Trophoblast cell (in vitro differentiated cells and primary cell): ENCODE data around the gene CDC42EP5.

ENCODE experiments used
- DNase-seq, 2 donors: peaks; one replicate each; pipeline ENCODE4 v3.0.0-alpha.2; 2016
- H2AFZ ChIP-seq: 2 replicates; pipeline ENCODE4 v1.6.1; 2013; ENCODE audit warnings: low read length, moderate library complexity, mild to moderate bottlenecking; ENCODE audit not compliant: insufficient read depth, poor library complexity
- H2AK5ac ChIP-seq: 2 replicates; pipeline ENCODE4 v1.6.1; 2013; ENCODE audit warnings: mild to moderate bottlenecking, low read length
- H2BK120ac ChIP-seq: 2 replicates; pipeline ENCODE4 v1.6.1; 2013; ENCODE audit warnings: low read length, mild to moderate bottlenecking, moderate library complexity; ENCODE audit not compliant: insufficient read depth, poor library complexity
- H2BK12ac ChIP-seq: 2 replicates; pipeline ENCODE4 v1.6.1; 2013; ENCODE audit warnings: mild to moderate bottlenecking, low read length, moderate library complexity
- H2BK5ac ChIP-seq: 2 replicates; pipeline ENCODE4 v1.6.1; 2013; ENCODE audit warnings: low read length, low read depth, moderate library complexity, mild to moderate bottlenecking; ENCODE audit not compliant: poor library complexity
- H3K14ac ChIP-seq: 2 replicates; pipeline ENCODE4 v1.6.1; 2013; ENCODE audit warnings: mild to moderate bottlenecking, low read length
- H3K18ac ChIP-seq: 2 replicates; pipeline ENCODE4 v1.6.1; 2013; ENCODE audit warnings: mild to moderate bottlenecking, low read length
- H3K23ac ChIP-seq: 2 replicates; pipeline ENCODE4 v1.6.1; 2013; ENCODE audit warnings: low read length
- H3K27ac ChIP-seq: 2 replicates; pipeline ENCODE4 v1.5.1; 2013; ENCODE audit warnings: low read depth, mild to moderate bottlenecking, inconsistent platforms, low read length, moderate library complexity
- H3K27me3 ChIP-seq: 2 replicates; pipeline ENCODE4 v1.6.1; 2013; ENCODE audit warnings: inconsistent platforms, mild to moderate bottlenecking, low read length, moderate library complexity; ENCODE audit not compliant: insufficient read depth
- H3K36me3 ChIP-seq, 2 experiments: 1 replicate in 1 of 2; 2 replicates in 1 of 2; pipeline ENCODE4 v1.6.1; 2013; ENCODE audit warnings: low read length in 2 of 2, mild to moderate bottlenecking in 2 of 2, moderate library complexity in 1 of 2; ENCODE audit not compliant: insufficient read depth in 2 of 2, control insufficient read depth in 1 of 2
- H3K4ac ChIP-seq: 2 replicates; pipeline ENCODE4 v1.6.1; 2013; ENCODE audit warnings: low read depth, mild to moderate bottlenecking, low read length, moderate library complexity
- H3K4me1 ChIP-seq, 2 experiments: 1 replicate in 1 of 2; 2 replicates in 1 of 2; pipeline ENCODE4 v1.6.1; 2013; ENCODE audit warnings: low read length in 2 of 2, mild to moderate bottlenecking in 2 of 2, moderate library complexity in 1 of 2; ENCODE audit not compliant: insufficient read depth in 2 of 2, control insufficient read depth in 1 of 2
- H3K4me2 ChIP-seq: 2 replicates; pipeline ENCODE4 v1.6.1; 2013; ENCODE audit warnings: inconsistent platforms, mild to moderate bottlenecking, low read length, moderate library complexity
- H3K4me3 ChIP-seq: 2 replicates; pipeline ENCODE4 v1.5.1; 2013; ENCODE audit warnings: mild to moderate bottlenecking, low read depth, low read length, inconsistent platforms
- H3K79me1 ChIP-seq: one replicate; pipeline ENCODE4 v1.6.1; 2013; ENCODE audit warnings: low read length
- H3K79me2 ChIP-seq: 2 replicates; pipeline ENCODE4 v1.6.1; 2013; ENCODE audit warnings: low read length, mild to moderate bottlenecking; ENCODE audit not compliant: control insufficient read depth, insufficient read depth, poor library complexity
- H3K9ac ChIP-seq: 2 replicates; pipeline ENCODE4 v1.6.1; 2013; ENCODE audit warnings: mild to moderate bottlenecking, low read length
- H3K9me3 ChIP-seq: 2 replicates; pipeline ENCODE4 v1.6.1; 2013; ENCODE audit warnings: low read depth, mild to moderate bottlenecking, control low read depth, inconsistent platforms, low read length; ENCODE audit not compliant: insufficient read depth
- H4K12ac ChIP-seq: 2 replicates; pipeline ENCODE4 v1.6.1; 2013; ENCODE audit warnings: low read depth, mild to moderate bottlenecking, low read length, moderate library complexity
- H4K8ac ChIP-seq: 2 replicates; pipeline ENCODE4 v1.6.1; 2013; ENCODE audit warnings: low read depth, mild to moderate bottlenecking, low read length, moderate library complexity
- H4K91ac ChIP-seq: one replicate; pipeline ENCODE4 v1.6.1; 2013; ENCODE audit warnings: low read depth, mild to moderate bottlenecking, low read length, moderate library complexity
- WGBS: extraction: QIAGEN DNeasy Blood & Tissue Kit; methylation state at CpG from one replicate; pipeline ENCODE4 v1.1.7; 2013; ENCODE audit warnings: missing lambda C conversion rate; ENCODE audit not compliant: insufficient read length, insufficient coverage; ENCODE audit errors: extremely low coverage; 5-methylcytosine and 5-hydroxymethylcytosine counted together

CDC42EP5 gene

GRCh38 chr19:54481326-54481930, 8.3 kb upstream of the CDC42EP5 start:
- Histone ChIP-seq H3K4me2 (no peak overlapping the region), H2BK5ac (no peak overlapping the region), H3K4ac (no peak overlapping the region), H2BK120ac (no peak overlapping the region), H3K36me3 (no peaks in the 10 kb centered on the region), H4K91ac (no peak overlapping the region), H4K12ac (no peak overlapping the region), H3K79me2 (no peaks in the 10 kb centered on the region), H3K18ac (no peak overlapping the region), H3K79me1 (no peaks in the 10 kb centered on the region), H2AK5ac (no peak overlapping the region), H3K27ac (no peak overlapping the region), H3K4me1 (no peaks in the 10 kb centered on the region), H3K9me3 (peaks cover 4% of the 10 kb centered on the region), H3K4me3 (no peak overlapping the region), H2AFZ (no peak overlapping the region), H3K23ac (no peak overlapping the region), H4K8ac (no peak overlapping the region), H3K14ac (no peak overlapping the region), H2BK12ac (no peak overlapping the region), H3K9ac (no peak overlapping the region), H3K27me3 (no peaks in the 10 kb centered on the region)
- peak; percentile 46 to 83 for DNase-seq
- no CpG with 5 or more reads among the region's 16 CpGs for WGBS

- Histone ChIP-seq H4K91ac (no peak overlapping the region), H3K79me1 (no peaks in the 10 kb centered on the region), H3K4me1 (no peaks in the 10 kb centered on the region), H2BK12ac (no peak overlapping the region), H2BK120ac (no peak overlapping the region), H4K8ac (no peak overlapping the region), H4K12ac (no peak overlapping the region), H3K9me3 (peaks cover 4% of the 10 kb centered on the region), H3K4ac (no peak overlapping the region), H3K36me3 (no peaks in the 10 kb centered on the region), H3K27me3 (no peaks in the 10 kb centered on the region), H3K9ac (no peak overlapping the region), H3K4me2 (no peak overlapping the region), H3K79me2 (no peaks in the 10 kb centered on the region), H3K23ac (no peak overlapping the region), H3K14ac (no peak overlapping the region), H2BK5ac (no peak overlapping the region), H2AK5ac (no peak overlapping the region), H3K4me3 (no peak overlapping the region), H3K18ac (no peak overlapping the region), H3K27ac (no peak overlapping the region), H2AFZ (no peak overlapping the region)
- DNase-seq: no peak
- 100% methylated on average over 1 of the region's 2 CpGs for WGBS
Observed at GRCh38 chr19:54480051-54480450, 7.0 kb upstream of the CDC42EP5 start.

GRCh38 chr19:54478677-54479266, 5.7 kb upstream of the CDC42EP5 start:
- H3K9me3 ChIP-seq: no peaks in the 10 kb centered on the region
- H3K4me3 ChIP-seq: no peak overlapping the region
- H3K18ac ChIP-seq: no peak overlapping the region
- peak in 1 of 2 donors; percentile 78 for DNase-seq
- peaks cover 0 to 3% of the 10 kb centered on the region in 2 experiments for H3K4me1 ChIP-seq
- H2AFZ ChIP-seq: no peak overlapping the region
- H2AK5ac ChIP-seq: no peak overlapping the region
- no peak overlapping the region for H3K14ac ChIP-seq
- no CpG with 5 or more reads among the region's 10 CpGs for WGBS
- no peaks in the 10 kb centered on the region for H3K79me2 ChIP-seq
- no peak overlapping the region for H3K23ac ChIP-seq
- H3K4me2 ChIP-seq: no peak overlapping the region
- H3K4ac ChIP-seq: no peak overlapping the region
- H2BK5ac ChIP-seq: no peak overlapping the region
- H4K12ac ChIP-seq: no peak overlapping the region
- no peak overlapping the region for H4K8ac ChIP-seq
- no peak overlapping the region for H2BK120ac ChIP-seq
- no peak overlapping the region for H4K91ac ChIP-seq
- H3K79me1 ChIP-seq: no peaks in the 10 kb centered on the region
- no peaks in the 10 kb centered on the region for H3K27me3 ChIP-seq
- no peak overlapping the region for H3K9ac ChIP-seq
- H3K36me3 ChIP-seq: no peaks in the 10 kb centered on the region
- H3K27ac ChIP-seq: no peak overlapping the region
- H2BK12ac ChIP-seq: no peak overlapping the region

GRCh38 chr19:54477650-54478049, 4.6 kb upstream of the CDC42EP5 start:
- WGBS: no CpG with 5 or more reads among the region's 3 CpGs
- peaks cover 4 to 11% of the 10 kb centered on the region in 2 experiments for H3K4me1 ChIP-seq
- no peak for DNase-seq
- H2BK12ac ChIP-seq: no peak overlapping the region
- H2BK120ac ChIP-seq: no peak overlapping the region
- H3K4ac ChIP-seq: no peak overlapping the region
- H3K9ac ChIP-seq: no peak overlapping the region
- no peaks in the 10 kb centered on the region for H3K9me3 ChIP-seq
- H3K4me3 ChIP-seq: no peak overlapping the region
- peaks cover 5% of the 10 kb centered on the region for H3K79me1 ChIP-seq
- no peak overlapping the region for H4K12ac ChIP-seq
- no peak overlapping the region for H3K23ac ChIP-seq
- no peak overlapping the region for H3K14ac ChIP-seq
- H3K79me2 ChIP-seq: no peaks in the 10 kb centered on the region
- no peak overlapping the region for H3K27ac ChIP-seq
- H3K4me2 ChIP-seq: no peak overlapping the region
- H2AK5ac ChIP-seq: no peak overlapping the region
- no peak overlapping the region for H2AFZ ChIP-seq
- no peak overlapping the region for H4K91ac ChIP-seq
- H4K8ac ChIP-seq: no peak overlapping the region
- H3K36me3 ChIP-seq: no peaks in the 10 kb centered on the region
- no peak overlapping the region for H2BK5ac ChIP-seq
- H3K27me3 ChIP-seq: no peaks in the 10 kb centered on the region
- H3K18ac ChIP-seq: no peak overlapping the region
